ENCODE measurements around the gene SLC45A3.

Gene SLC45A3

DNA sequence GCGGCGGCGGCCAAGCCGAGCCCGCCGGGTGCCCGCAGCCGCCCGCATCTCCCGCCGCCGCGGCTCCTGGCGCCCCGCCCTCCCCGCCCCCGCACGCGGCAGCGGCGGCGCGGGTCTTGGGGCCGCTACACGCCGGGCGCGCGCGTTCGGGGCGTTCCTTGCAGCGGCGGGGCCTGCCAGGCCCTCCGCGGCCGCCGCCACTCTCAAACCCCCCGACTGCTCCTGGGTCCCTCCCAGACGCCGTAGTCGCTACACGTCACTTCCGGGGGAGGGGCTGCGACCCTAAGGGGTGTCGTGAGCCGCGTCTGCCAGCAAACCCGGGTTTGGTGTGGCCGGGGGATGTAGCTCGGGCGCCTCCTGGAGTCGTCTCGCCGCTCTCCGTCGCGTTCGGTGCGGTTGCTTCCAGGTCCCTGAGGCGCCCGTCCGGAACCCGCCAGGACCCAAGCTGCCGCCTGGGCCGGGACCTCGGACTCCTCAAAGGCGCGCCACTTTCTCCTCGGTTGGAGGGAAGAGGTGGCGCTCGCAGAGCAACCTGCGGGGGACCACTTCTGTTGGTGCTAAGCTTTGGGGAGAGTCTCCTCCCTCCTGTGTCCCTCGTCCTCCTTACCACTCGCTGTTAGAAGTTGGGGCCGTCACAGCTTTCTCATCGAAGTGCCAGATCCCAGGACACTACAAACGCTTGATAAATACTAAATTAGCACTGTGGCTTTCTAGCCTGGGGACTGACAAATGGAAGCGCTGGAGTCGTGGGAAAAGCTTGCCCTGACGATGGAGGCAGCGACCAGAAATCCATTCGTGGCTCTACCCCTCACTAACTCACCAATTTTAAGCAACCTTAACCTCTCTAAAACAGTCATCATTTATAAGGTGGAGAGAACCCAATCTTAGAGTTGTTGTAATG is 48.3 kb downstream of the SLC45A3 start, which contains the start of gene ELK4 (continued):
- TF ChIP-seq ZNF561 (tag by site-specific recombination; IDR thresholded peaks at IDR 0.05; ENCODE audit: borderline replicate concordance) = peak; percentile 93
- TF ChIP-seq, protein P1, sequence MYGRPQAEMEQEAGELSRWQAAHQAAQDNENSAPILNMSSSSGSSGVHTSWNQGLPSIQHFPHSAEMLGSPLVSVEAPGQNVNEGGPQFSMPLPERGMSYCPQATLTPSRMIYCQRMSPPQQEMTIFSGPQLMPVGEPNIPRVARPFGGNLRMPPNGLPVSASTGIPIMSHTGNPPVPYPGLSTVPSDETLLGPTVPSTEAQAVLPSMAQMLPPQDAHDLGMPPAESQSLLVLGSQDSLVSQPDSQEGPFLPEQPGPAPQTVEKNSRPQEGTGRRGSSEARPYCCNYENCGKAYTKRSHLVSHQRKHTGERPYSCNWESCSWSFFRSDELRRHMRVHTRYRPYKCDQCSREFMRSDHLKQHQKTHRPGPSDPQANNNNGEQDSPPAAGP (tag by site-specific recombination; IDR thresholded peaks at IDR 0.05) = peak; percentile 77
- TF ChIP-seq KLF16 (tag by site-specific recombination; IDR thresholded peaks at IDR 0.05) = peak; percentile 91
- TF ChIP-seq ZFP69B (tag by site-specific recombination; IDR thresholded peaks at IDR 0.05) = peak; percentile 58; the same call in 1 of the 2 replicates
- TF ChIP-seq ZNF184 (tag by site-specific recombination; IDR thresholded peaks at IDR 0.05) = peak; percentile 60; the same call in 1 of the 2 replicates
- TF ChIP-seq KLF9 (tag by site-specific recombination; IDR thresholded peaks at IDR 0.05; ENCODE audit: low read depth) = 0 out of 2 replicates have a peak, but pooled peaks have one; percentile 19
- TF ChIP-seq IKZF3 (tag by site-specific recombination; IDR thresholded peaks at IDR 0.05) = no peak
- TF ChIP-seq, protein P2, sequence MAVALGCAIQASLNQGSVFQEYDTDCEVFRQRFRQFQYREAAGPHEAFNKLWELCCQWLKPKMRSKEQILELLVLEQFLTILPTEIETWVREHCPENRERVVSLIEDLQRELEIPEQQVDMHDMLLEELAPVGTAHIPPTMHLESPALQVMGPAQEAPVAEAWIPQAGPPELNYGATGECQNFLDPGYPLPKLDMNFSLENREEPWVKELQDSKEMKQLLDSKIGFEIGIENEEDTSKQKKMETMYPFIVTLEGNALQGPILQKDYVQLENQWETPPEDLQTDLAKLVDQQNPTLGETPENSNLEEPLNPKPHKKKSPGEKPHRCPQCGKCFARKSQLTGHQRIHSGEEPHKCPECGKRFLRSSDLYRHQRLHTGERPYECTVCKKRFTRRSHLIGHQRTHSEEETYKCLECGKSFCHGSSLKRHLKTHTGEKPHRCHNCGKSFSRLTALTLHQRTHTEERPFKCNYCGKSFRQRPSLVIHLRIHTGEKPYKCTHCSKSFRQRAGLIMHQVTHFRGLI (tag by site-specific recombination; IDR thresholded peaks at IDR 0.05) = 0 out of 2 replicates have a peak, but pooled peaks have one; percentile 22
- TF ChIP-seq, protein P3, sequence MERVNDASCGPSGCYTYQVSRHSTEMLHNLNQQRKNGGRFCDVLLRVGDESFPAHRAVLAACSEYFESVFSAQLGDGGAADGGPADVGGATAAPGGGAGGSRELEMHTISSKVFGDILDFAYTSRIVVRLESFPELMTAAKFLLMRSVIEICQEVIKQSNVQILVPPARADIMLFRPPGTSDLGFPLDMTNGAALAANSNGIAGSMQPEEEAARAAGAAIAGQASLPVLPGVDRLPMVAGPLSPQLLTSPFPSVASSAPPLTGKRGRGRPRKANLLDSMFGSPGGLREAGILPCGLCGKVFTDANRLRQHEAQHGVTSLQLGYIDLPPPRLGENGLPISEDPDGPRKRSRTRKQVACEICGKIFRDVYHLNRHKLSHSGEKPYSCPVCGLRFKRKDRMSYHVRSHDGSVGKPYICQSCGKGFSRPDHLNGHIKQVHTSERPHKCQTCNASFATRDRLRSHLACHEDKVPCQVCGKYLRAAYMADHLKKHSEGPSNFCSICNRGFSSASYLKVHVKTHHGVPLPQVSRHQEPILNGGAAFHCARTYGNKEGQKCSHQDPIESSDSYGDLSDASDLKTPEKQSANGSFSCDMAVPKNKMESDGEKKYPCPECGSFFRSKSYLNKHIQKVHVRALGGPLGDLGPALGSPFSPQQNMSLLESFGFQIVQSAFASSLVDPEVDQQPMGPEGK (tag by site-specific recombination; IDR thresholded peaks at IDR 0.05) = peak; percentile 88
- TF ChIP-seq ZBTB21 (tag by site-specific recombination; IDR thresholded peaks at IDR 0.05) = peak; percentile 72
- TF ChIP-seq KLF7 (tag by site-specific recombination; IDR thresholded peaks at IDR 0.05; ENCODE audit: borderline replicate concordance) = peak; percentile 39; the same call in 1 of the 2 replicates
- 0 out of 2 replicates have a peak, but pooled peaks have one; percentile 5 for TF ChIP-seq EGR2 (tag by site-specific recombination; IDR thresholded peaks at IDR 0.05; ENCODE audit: low read depth)
- TF ChIP-seq ZIC2 (tag by site-specific recombination; IDR thresholded peaks at IDR 0.05) = peak; percentile 66
- peak; percentile 61; the same call in 1 of the 2 replicates for TF ChIP-seq ZBTB20 (tag by site-specific recombination; IDR thresholded peaks at IDR 0.05)
- TF ChIP-seq, protein P4, sequence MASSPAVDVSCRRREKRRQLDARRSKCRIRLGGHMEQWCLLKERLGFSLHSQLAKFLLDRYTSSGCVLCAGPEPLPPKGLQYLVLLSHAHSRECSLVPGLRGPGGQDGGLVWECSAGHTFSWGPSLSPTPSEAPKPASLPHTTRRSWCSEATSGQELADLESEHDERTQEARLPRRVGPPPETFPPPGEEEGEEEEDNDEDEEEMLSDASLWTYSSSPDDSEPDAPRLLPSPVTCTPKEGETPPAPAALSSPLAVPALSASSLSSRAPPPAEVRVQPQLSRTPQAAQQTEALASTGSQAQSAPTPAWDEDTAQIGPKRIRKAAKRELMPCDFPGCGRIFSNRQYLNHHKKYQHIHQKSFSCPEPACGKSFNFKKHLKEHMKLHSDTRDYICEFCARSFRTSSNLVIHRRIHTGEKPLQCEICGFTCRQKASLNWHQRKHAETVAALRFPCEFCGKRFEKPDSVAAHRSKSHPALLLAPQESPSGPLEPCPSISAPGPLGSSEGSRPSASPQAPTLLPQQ (tag by site-specific recombination; IDR thresholded peaks at IDR 0.05) = peak; percentile 78; the same call in 1 of the 2 replicates
- TF ChIP-seq ZBTB48 (tag by site-specific recombination; IDR thresholded peaks at IDR 0.05) = peak; percentile 95
- TF ChIP-seq, protein P5, sequence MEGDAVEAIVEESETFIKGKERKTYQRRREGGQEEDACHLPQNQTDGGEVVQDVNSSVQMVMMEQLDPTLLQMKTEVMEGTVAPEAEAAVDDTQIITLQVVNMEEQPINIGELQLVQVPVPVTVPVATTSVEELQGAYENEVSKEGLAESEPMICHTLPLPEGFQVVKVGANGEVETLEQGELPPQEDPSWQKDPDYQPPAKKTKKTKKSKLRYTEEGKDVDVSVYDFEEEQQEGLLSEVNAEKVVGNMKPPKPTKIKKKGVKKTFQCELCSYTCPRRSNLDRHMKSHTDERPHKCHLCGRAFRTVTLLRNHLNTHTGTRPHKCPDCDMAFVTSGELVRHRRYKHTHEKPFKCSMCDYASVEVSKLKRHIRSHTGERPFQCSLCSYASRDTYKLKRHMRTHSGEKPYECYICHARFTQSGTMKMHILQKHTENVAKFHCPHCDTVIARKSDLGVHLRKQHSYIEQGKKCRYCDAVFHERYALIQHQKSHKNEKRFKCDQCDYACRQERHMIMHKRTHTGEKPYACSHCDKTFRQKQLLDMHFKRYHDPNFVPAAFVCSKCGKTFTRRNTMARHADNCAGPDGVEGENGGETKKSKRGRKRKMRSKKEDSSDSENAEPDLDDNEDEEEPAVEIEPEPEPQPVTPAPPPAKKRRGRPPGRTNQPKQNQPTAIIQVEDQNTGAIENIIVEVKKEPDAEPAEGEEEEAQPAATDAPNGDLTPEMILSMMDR (tag by site-specific recombination; IDR thresholded peaks at IDR 0.05) = peak; percentile 95
- TF ChIP-seq KLF1 (tag by site-specific recombination; IDR thresholded peaks at IDR 0.05) = peak; percentile 33; the same call in 1 of the 2 replicates
- TF ChIP-seq ZNF157 (tag by site-specific recombination; IDR thresholded peaks at IDR 0.05) = no peak
- peak; percentile 89; the same call in 1 of the 2 replicates for TF ChIP-seq ZNF391 (tag by site-specific recombination; IDR thresholded peaks at IDR 0.05; ENCODE audit: borderline replicate concordance, low read depth)
- 0 out of 2 replicates have a peak, but pooled peaks have one; percentile 21 for TF ChIP-seq ZNF423 (tag by site-specific recombination; IDR thresholded peaks at IDR 0.05)
- no peak for TF ChIP-seq GFI1B (tag by site-specific recombination; IDR thresholded peaks at IDR 0.05)
- TF ChIP-seq, protein P6, sequence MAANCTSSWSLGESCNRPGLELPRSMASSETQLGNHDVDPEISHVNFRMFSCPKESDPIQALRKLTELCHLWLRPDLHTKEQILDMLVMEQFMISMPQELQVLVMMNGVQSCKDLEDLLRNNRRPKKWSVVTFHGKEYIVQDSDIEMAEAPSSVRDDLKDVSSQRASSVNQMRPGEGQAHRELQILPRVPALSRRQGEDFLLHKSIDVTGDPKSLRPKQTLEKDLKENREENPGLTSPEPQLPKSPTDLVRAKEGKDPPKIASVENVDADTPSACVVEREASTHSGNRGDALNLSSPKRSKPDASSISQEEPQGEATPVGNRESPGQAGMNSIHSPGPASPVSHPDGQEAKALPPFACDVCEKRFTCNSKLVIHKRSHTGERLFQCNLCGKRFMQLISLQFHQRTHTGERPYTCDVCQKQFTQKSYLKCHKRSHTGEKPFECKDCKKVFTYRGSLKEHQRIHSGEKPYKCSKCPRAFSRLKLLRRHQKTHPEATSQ (tag by site-specific recombination; IDR thresholded peaks at IDR 0.05) = peak; percentile 41; the same call in 1 of the 2 replicates
- peak; percentile 88 for TF ChIP-seq ZNF600 (tag by site-specific recombination; IDR thresholded peaks at IDR 0.05)
- no peak for TF ChIP-seq MEIS1 (CRISPR knock-in tag; IDR thresholded peaks at IDR 0.05; ENCODE audit: borderline replicate concordance)
- peak; percentile 87 for TF ChIP-seq ZNF629 (tag by site-specific recombination; IDR thresholded peaks at IDR 0.05)
- TF ChIP-seq, protein P7, sequence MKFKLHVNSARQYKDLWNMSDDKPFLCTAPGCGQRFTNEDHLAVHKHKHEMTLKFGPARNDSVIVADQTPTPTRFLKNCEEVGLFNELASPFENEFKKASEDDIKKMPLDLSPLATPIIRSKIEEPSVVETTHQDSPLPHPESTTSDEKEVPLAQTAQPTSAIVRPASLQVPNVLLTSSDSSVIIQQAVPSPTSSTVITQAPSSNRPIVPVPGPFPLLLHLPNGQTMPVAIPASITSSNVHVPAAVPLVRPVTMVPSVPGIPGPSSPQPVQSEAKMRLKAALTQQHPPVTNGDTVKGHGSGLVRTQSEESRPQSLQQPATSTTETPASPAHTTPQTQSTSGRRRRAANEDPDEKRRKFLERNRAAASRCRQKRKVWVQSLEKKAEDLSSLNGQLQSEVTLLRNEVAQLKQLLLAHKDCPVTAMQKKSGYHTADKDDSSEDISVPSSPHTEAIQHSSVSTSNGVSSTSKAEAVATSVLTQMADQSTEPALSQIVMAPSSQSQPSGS (tag by site-specific recombination; IDR thresholded peaks at IDR 0.05; ENCODE audit: low read depth) = 0 out of 2 replicates have a peak, but pooled peaks have one; percentile 18
- peak; percentile 81 for TF ChIP-seq ZXDB (tag by site-specific recombination; IDR thresholded peaks at IDR 0.05)
